ENCODE data around the gene SRRM5.

DNA sequence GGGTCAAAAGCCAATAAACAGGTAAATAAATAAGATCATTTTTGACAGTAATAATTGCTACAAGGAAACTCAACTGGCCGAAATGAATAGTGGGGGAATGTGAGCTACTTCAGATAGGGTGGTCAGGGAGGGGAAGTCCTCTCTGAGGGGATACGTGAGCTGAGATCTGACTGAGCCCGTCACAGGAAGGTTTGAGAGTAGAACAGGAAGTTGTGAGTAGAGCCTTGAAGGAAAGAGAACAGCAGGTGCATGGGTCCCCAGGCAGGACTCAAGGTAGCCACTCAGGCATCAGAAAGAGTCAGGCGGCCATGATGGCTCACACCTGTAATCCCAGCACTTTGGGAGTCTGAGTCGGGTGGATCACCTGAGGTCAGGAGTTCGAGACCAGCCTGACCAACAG lies 22.2 kb upstream of the SRRM5 start:
- no peak for TF ChIP-seq EZH2phosphoT487 (conservative IDR thresholded peaks at IDR 0.05; ENCODE audit: low read length)
- TF ChIP-seq, protein P1, sequence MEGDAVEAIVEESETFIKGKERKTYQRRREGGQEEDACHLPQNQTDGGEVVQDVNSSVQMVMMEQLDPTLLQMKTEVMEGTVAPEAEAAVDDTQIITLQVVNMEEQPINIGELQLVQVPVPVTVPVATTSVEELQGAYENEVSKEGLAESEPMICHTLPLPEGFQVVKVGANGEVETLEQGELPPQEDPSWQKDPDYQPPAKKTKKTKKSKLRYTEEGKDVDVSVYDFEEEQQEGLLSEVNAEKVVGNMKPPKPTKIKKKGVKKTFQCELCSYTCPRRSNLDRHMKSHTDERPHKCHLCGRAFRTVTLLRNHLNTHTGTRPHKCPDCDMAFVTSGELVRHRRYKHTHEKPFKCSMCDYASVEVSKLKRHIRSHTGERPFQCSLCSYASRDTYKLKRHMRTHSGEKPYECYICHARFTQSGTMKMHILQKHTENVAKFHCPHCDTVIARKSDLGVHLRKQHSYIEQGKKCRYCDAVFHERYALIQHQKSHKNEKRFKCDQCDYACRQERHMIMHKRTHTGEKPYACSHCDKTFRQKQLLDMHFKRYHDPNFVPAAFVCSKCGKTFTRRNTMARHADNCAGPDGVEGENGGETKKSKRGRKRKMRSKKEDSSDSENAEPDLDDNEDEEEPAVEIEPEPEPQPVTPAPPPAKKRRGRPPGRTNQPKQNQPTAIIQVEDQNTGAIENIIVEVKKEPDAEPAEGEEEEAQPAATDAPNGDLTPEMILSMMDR (IDR thresholded peaks at IDR 0.05; ENCODE audit: insufficient read depth, low read length, poor library complexity, severe bottlenecking), result no peak

Data from SU-DHL-6 (cell line).